Measurements from ENCODE around the gene LYPLA2.
"Not testable (repeated sequence)": the region's sequence is repeated elsewhere in the genome, so short reads cannot be mapped to it uniquely, and the experiment has no call there.

DNA sequence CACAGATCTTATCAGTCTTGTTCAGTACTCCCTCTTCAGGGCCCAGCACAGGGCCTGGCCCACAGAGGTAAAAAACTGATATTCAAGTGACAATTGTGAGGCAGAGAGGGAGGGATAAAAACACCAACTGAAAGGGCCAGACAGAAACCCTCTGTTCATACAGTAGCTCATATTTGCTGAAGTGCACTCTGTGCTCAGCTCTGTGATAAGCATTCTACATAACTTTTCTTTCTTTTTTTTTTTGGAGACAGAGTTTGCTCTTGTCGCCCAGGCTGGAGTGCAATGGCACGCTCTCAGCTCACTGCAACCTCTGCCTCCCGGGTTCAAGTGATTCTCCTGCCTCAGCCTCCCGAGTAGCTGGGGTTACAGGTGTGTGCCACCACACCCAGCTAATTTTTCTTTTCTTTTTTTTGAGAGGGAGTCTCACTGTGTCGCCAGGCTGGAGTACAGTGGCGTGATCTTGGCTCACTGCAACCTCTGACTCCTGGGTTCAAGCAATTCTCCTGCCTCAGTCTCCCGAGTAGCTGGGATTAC is 11.9 kb downstream of the LYPLA2 start:
- not testable (repeated sequence) for TF ChIP-seq CTCF, POLR2A (IDR thresholded peaks at IDR 0.05)
